CD4-positive, alpha-beta T cell (primary cell): ENCODE results near the gene PRMT7. TPM values are rescaled to one million over a fixed set of nuclear protein-coding genes. Genes with fewer than 3 reads are reported as not detected.

ENCODE experiments used
- ATAC-seq: fragments of 200-7000 bp; cut with Tn5 transposase; one replicate; pipeline ENCODE4 v1.10.0; 2022; ENCODE audit warnings: mild to moderate bottlenecking; ENCODE audit not compliant: poor library complexity
- CTCF ChIA-PET: fragments of 350-600 bp; sonication (Branson Sonifier 250); formaldehyde crosslinking; loops from one replicate; lab custom pipeline; 2021; ENCODE audit warnings: antibody characterized with exemption, inconsistent platforms; lab: Charles Lee
- POLR2A ChIA-PET: fragments of 350-600 bp; sonication (Branson Sonifier 250); formaldehyde crosslinking; loops from one replicate; lab custom pipeline; 2021; ENCODE audit warnings: antibody characterized with exemption, inconsistent platforms; lab: Charles Lee
- DNase-seq, 14 experiments: peaks; one replicate each; pipeline ENCODE4 v3.0.0-alpha.2; 2013 to 2020; ENCODE audit warnings: mixed read lengths in 2 of 14
- H3K27ac ChIP-seq, 2 donors: one replicate each; pipeline versions ENCODE4 v1.5.1 to v1.7.0; 2013; ENCODE audit warnings: low read length in 2 of 2, low read depth in 1 of 2, mild to moderate bottlenecking in 1 of 2
- H3K27me3 ChIP-seq, 2 experiments: 1 replicate in 1 of 2; 2 replicates in 1 of 2; pipeline versions ENCODE4 v1.6.1 to v1.7.0; 2013; ENCODE audit warnings: low read length in 2 of 2, control low read depth in 1 of 2, mild to moderate bottlenecking in 1 of 2, moderate library complexity in 1 of 2; ENCODE audit not compliant: insufficient read depth in 2 of 2, control insufficient read depth in 1 of 2
- H3K36me3 ChIP-seq: one replicate; pipeline ENCODE4 v1.6.1; 2013; ENCODE audit warnings: low read length, control low read depth; ENCODE audit not compliant: insufficient read depth
- H3K4me1 ChIP-seq: one replicate; pipeline ENCODE4 v1.6.1; 2013; ENCODE audit warnings: low read length, control low read depth; ENCODE audit not compliant: insufficient read depth
- H3K4me3 ChIP-seq: one replicate; pipeline ENCODE4 v1.5.1; 2013; ENCODE audit warnings: mild to moderate bottlenecking, low read length, moderate library complexity
- H3K9me3 ChIP-seq, 2 experiments: 1 replicate in 1 of 2; 2 replicates in 1 of 2; pipeline versions ENCODE4 v1.6.1 to v1.7.0; 2013; ENCODE audit warnings: low read length in 2 of 2, mild to moderate bottlenecking in 2 of 2, control low read depth in 1 of 2, moderate library complexity in 1 of 2; ENCODE audit not compliant: control insufficient read depth in 1 of 2, insufficient read depth in 1 of 2
- H3K27ac Mint-ChIP-seq: one replicate; pipeline ENCODE4 v1.8.0; 2020; ENCODE audit warnings: mixed read lengths
- H3K27me3 Mint-ChIP-seq: one replicate; pipeline ENCODE4 v1.8.0; 2021; ENCODE audit warnings: mixed read lengths
- H3K36me3 Mint-ChIP-seq: one replicate; pipeline ENCODE4 v1.8.0; 2021; ENCODE audit warnings: low read depth, mixed read lengths
- H3K4me1 Mint-ChIP-seq: one replicate; pipeline ENCODE4 v1.8.0; 2021; ENCODE audit warnings: low read depth, mixed read lengths
- H3K4me3 Mint-ChIP-seq: one replicate; pipeline ENCODE4 v1.8.0; 2020; ENCODE audit warnings: mild to moderate bottlenecking, mixed read lengths
- H3K9me3 Mint-ChIP-seq: one replicate; pipeline ENCODE4 v1.8.0; 2020; ENCODE audit warnings: mixed read lengths
- intact Hi-C, 2 experiments: fragments of 100-400 bp; cut with DNase I in 1 of 2; cut with micrococcal nuclease in 1 of 2; formaldehyde crosslinking; loops; one replicate each; pipeline versions ENCODE4 v1.15.1 to v1.9.0; 2023 to 2025; cut with DNase I, micrococcal nuclease
- total RNA-seq, 174 experiments: library from RNA in 2 of 174; stranded (reverse) in 2 of 174; gene quantifications; one replicate each; pipeline ENCODE4 v1.2.3 and lab custom pipeline; 2021 to 2026
- TF ChIP-seq, protein P1 (sequence below): fragments of 200-600 bp; IDR thresholded peaks from one replicate; pipeline ENCODE4 v1.8.0; 2022; ENCODE audit warnings: antibody characterized with exemption, mild to moderate bottlenecking

PRMT7 gene
- total RNA-seq, 2 experiments from 2014 or later: 46.3 to 51.0 TPM

DNA sequence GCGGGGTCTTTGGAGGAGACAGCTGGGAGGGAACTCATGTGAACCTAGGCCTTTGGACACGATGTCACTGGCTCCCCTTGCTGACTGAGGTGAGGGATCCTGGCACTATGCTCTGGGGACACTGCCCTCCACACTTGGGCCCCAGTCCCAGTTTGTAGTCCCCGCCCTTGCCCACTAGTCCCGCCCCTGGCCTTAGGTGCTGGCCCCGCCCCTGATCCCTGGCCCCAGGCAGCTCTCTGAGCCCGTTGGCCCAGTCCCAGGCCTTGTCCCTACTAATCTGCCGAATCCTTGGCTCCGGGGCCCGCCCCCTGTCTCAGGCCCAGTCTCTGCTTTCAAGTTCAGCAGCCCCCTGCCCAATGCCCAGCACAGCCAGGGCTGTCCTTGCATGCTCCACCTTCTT is 76.5 kb downstream of the PRMT7 start:
- no peaks in the 10 kb centered on the region for H3K9me3 ChIP-seq
- no peak overlapping the region for H3K27ac ChIP-seq
- intact Hi-C loops: no loop called here
- no peaks in the 10 kb centered on the region for H3K9me3 Mint-ChIP-seq
- ATAC-seq (no peak), DNase-seq (no peak)
- ChIA-PET CTCF (no interaction called here), POLR2A (no interaction called here)
- no peaks in the 10 kb centered on the region for H3K36me3 Mint-ChIP-seq
- no peaks in the 10 kb centered on the region for H3K27me3 Mint-ChIP-seq
- peaks cover 13% of the 10 kb centered on the region for H3K4me1 Mint-ChIP-seq
- no peak overlapping the region for H3K4me3 Mint-ChIP-seq
- H3K4me1 ChIP-seq: peaks cover 8% of the 10 kb centered on the region
- TF ChIP-seq, protein P1, sequence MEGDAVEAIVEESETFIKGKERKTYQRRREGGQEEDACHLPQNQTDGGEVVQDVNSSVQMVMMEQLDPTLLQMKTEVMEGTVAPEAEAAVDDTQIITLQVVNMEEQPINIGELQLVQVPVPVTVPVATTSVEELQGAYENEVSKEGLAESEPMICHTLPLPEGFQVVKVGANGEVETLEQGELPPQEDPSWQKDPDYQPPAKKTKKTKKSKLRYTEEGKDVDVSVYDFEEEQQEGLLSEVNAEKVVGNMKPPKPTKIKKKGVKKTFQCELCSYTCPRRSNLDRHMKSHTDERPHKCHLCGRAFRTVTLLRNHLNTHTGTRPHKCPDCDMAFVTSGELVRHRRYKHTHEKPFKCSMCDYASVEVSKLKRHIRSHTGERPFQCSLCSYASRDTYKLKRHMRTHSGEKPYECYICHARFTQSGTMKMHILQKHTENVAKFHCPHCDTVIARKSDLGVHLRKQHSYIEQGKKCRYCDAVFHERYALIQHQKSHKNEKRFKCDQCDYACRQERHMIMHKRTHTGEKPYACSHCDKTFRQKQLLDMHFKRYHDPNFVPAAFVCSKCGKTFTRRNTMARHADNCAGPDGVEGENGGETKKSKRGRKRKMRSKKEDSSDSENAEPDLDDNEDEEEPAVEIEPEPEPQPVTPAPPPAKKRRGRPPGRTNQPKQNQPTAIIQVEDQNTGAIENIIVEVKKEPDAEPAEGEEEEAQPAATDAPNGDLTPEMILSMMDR: no peak
- no peak overlapping the region for H3K27ac Mint-ChIP-seq
- no peaks in the 10 kb centered on the region for H3K36me3 ChIP-seq
- no peaks in the 10 kb centered on the region for H3K27me3 ChIP-seq
- H3K4me3 ChIP-seq: no peak overlapping the region

DNA sequence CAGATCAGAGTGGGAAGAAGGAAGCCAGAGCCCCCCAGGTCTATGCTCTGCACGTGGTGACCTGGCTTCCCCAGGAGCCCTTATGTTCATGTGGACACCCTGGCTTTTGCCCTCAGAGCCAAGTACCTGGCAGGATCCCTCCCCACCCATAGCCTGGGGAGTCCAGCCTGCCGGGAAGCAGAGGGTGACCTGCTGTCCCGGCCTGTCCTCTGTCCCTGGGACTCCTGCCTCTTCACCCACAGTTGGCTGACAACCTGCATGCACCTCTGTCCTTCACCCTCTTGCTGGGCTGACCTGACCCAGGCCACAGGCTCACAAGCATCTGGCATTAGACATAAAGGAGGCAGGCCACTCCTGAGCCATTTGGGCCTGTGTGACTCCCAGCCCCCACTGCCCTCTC is 77.3 kb downstream of the PRMT7 start:
- peaks cover 6% of the 10 kb centered on the region for H3K4me1 ChIP-seq
- ATAC-seq (no peak), DNase-seq (no peak)
- no peaks in the 10 kb centered on the region for H3K27me3 ChIP-seq
- Mint-ChIP-seq H3K27ac (no peak overlapping the region), H3K4me1 (peaks cover 13% of the 10 kb centered on the region), H3K36me3 (no peaks in the 10 kb centered on the region), H3K9me3 (no peaks in the 10 kb centered on the region), H3K4me3 (no peak overlapping the region), H3K27me3 (no peaks in the 10 kb centered on the region)
- TF ChIP-seq, protein P1: no peak
- no peaks in the 10 kb centered on the region for H3K9me3 ChIP-seq
- no peak overlapping the region for H3K27ac ChIP-seq
- no peak overlapping the region for H3K4me3 ChIP-seq
- ChIA-PET CTCF (no interaction called here), POLR2A (no interaction called here)
- H3K36me3 ChIP-seq: no peaks in the 10 kb centered on the region
- intact Hi-C loops: no loop called here

DNA sequence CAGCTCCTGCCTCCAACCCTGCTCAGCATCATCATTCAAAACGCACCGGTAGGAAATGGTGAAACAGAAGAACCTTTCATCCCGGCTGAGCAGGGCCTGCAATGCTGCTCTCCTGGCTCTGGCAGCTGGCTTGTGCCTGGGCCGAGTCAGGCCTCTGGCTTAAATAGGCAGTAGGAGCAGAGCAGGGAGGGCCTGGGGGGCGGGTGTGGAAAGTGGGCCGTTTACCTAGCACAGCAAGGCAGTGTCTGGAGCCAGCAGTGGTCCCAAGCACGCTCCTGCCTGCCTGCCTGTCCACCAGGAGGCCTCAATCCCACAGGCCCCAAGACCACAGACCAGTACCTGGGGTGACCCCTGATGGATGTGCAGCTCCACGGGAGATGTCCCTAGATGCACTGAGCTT is 78.2 kb downstream of the PRMT7 start:
- intact Hi-C loops: no loop called here
- Histone ChIP-seq H3K9me3 (no peaks in the 10 kb centered on the region), H3K4me1 (peaks cover 2% of the 10 kb centered on the region), H3K4me3 (no peak overlapping the region), H3K36me3 (no peaks in the 10 kb centered on the region), H3K27ac (no peak overlapping the region), H3K27me3 (no peaks in the 10 kb centered on the region)
- ATAC-seq (no peak), DNase-seq (no peak)
- Mint-ChIP-seq H3K9me3 (no peaks in the 10 kb centered on the region), H3K4me3 (no peak overlapping the region), H3K27me3 (no peaks in the 10 kb centered on the region), H3K36me3 (no peaks in the 10 kb centered on the region), H3K4me1 (peaks cover 6% of the 10 kb centered on the region), H3K27ac (no peak overlapping the region)
- ChIA-PET POLR2A (no interaction called here), CTCF (no interaction called here)
- TF ChIP-seq, protein P1: no peak
